ENCODE measurements around the gene TERF2IP. TPM values are rescaled to one million over a fixed set of nuclear protein-coding genes. Genes with fewer than 3 reads are reported as not detected.

The TERF2IP gene
- polyA plus RNA-seq, 3 donors, result 39.7 to 64.1 (median 47.9) TPM

DNA sequence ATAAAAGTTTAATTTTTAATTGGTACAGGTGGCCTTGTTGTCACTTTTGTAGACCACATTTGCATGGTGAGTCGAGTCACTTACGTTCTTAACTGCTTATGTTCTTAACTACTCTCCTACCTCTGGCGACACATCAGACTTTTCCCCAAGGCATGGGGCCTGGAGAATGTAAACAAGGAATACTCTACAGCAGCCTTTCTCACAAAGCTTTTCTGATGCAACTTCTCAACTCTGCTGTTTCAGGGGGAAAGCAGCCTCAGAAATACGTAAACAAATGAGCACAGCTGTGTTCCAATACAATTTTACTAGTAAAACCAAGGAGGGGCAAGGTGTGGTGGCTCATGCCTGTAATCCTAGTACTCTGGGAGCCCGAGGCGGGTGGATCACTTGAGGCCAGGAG lies 7.0 kb upstream of the TERF2IP start:
- no peak overlapping the region for H3K4me3 Mint-ChIP-seq
- Histone ChIP-seq H3K4me3 (replicated peaks in 1 of 3; ENCODE audit: low read depth in 2 of 3, low read length in 3 of 3) (no peak overlapping the region), H3K4me2 (replicated peaks; ENCODE audit: extremely low read depth, low read length, poor library complexity, severe bottlenecking) (no peak overlapping the region), H3K4me1 (ENCODE audit: control insufficient read depth in 1 of 2, insufficient read depth in 2 of 2, low read length in 2 of 2) (no peaks in the 10 kb centered on the region), H3K79me2 (ENCODE audit: insufficient read depth, low read length) (peaks cover 46% of the 10 kb centered on the region), H3K9ac (ENCODE audit: insufficient read depth, low read length, poor library complexity, severe bottlenecking) (no peak overlapping the region), H3K36me3 (replicated peaks in 1 of 2; ENCODE audit: control insufficient read depth in 1 of 2, insufficient read depth in 2 of 2, low read length in 2 of 2) (peaks cover 80 to 100% of the 10 kb centered on the region in 2 donors), H3K9me3 (replicated peaks in 1 of 2; ENCODE audit: control insufficient read depth in 1 of 2, insufficient read depth in 1 of 2, low read length in 2 of 2) (no peaks in the 10 kb centered on the region), H3K27ac (ENCODE audit: low read depth in 1 of 2, low read length in 2 of 2) (no peak overlapping the region), H2AFZ (ENCODE audit: insufficient read depth, low read depth, low read length, poor library complexity, severe bottlenecking) (no peak overlapping the region), H3K27me3 (ENCODE audit: control insufficient read depth in 2 of 2, insufficient read depth in 2 of 2, low read length in 2 of 2) (no peaks in the 10 kb centered on the region), H4K20me1 (ENCODE audit: insufficient read depth, low read length) (peaks cover 52% of the 10 kb centered on the region)
- no peaks in the 10 kb centered on the region for H3K9me3 Mint-ChIP-seq
- H3K4me1 Mint-ChIP-seq, result peaks cover 5% of the 10 kb centered on the region
- H3K27ac Mint-ChIP-seq, result no peak overlapping the region
- TF ChIP-seq CTCF (IDR thresholded peaks at IDR 0.05), result no peak
- 93% methylated on average over 5 of the region's 6 CpGs for WGBS (ENCODE audit: insufficient coverage)
- no peak for DNase-seq
- peaks cover 78 to 97% of the 10 kb centered on the region in 2 donors for H3K36me3 Mint-ChIP-seq
- intact Hi-C loops (cut with micrococcal nuclease), result no loop called here
- H3K27me3 Mint-ChIP-seq (ENCODE audit: low read depth in 3 of 3), result no peaks in the 10 kb centered on the region

DNA sequence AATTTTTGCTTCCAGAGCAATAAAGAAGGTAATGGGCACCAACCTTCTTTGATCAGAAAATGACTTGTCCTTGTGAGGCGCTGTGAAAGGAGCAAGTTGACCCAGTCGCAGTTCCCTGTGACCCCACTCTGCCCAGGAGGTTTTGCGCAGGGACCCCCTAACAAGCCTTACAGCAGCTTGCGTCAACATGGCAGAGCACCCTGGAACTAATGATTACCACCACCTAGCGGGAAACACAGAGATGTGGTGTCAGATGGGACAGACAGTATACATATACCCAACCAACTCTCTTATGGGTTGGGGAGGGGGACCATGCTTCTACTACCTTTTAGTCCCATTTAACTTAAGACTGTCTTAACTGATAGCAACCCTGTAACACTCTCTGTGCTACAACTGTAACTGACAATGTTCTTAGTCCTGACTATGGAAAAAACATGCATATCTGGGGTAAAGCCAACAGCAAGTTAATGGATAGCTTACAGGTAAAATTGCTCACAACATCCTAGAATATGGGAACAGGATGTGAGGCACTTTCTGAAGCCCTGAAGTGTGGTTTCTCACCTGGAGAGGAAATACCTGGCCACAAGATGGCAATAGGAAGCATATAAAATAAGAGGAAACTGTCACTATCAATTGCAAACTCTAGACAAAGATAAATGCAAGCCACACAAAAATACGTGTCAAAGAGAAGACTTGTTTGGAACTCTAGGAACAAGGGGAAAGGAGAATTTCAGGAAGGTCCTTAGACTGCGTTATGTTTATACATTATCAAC lies 3.1 kb upstream of the TERF2IP start:
- H3K36me3 ChIP-seq (replicated peaks in 1 of 2; ENCODE audit: control insufficient read depth in 1 of 2, insufficient read depth in 2 of 2, low read length in 2 of 2), result peaks cover 49 to 63% of the 10 kb centered on the region in 2 donors
- intact Hi-C loops (cut with micrococcal nuclease), result loop anchor here in 1 of 2 donors (5.0 kb wide), 1 partner anchor 182 kb away; the partner anchor contains the start of gene TMEM170A
- 100% methylated on average over 2 of the region's 7 CpGs for WGBS (ENCODE audit: insufficient coverage)
- no peak overlapping the region for H3K4me3 ChIP-seq (replicated peaks in 1 of 3; ENCODE audit: low read depth in 2 of 3, low read length in 3 of 3)
- no peaks in the 10 kb centered on the region for H3K27me3 ChIP-seq (ENCODE audit: control insufficient read depth in 2 of 2, insufficient read depth in 2 of 2, low read length in 2 of 2)
- H3K27ac ChIP-seq (ENCODE audit: low read depth in 1 of 2, low read length in 2 of 2), result no peak overlapping the region
- Mint-ChIP-seq H3K36me3 (peaks cover 49 to 60% of the 10 kb centered on the region in 2 donors), H3K27ac (peak overlapping the region in 1 of 7 donors; percentile 20), H3K4me3 (no peak overlapping the region), H3K4me1 (peaks cover 10% of the 10 kb centered on the region), H3K27me3 (ENCODE audit: low read depth in 3 of 3) (no peaks in the 10 kb centered on the region), H3K9me3 (no peaks in the 10 kb centered on the region)
- H3K4me1 ChIP-seq (ENCODE audit: control insufficient read depth in 1 of 2, insufficient read depth in 2 of 2, low read length in 2 of 2), result peaks cover 10 to 16% of the 10 kb centered on the region in 2 donors
- H3K4me2 ChIP-seq (replicated peaks; ENCODE audit: extremely low read depth, low read length, poor library complexity, severe bottlenecking), result no peak overlapping the region
- TF ChIP-seq CTCF (IDR thresholded peaks at IDR 0.05), result no peak
- H3K9me3 ChIP-seq (replicated peaks in 1 of 2; ENCODE audit: control insufficient read depth in 1 of 2, insufficient read depth in 1 of 2, low read length in 2 of 2), result no peaks in the 10 kb centered on the region
- peaks cover 45% of the 10 kb centered on the region for H4K20me1 ChIP-seq (ENCODE audit: insufficient read depth, low read length)
- no peak overlapping the region for H3K9ac ChIP-seq (ENCODE audit: insufficient read depth, low read length, poor library complexity, severe bottlenecking)
- H2AFZ ChIP-seq (ENCODE audit: insufficient read depth, low read depth, low read length, poor library complexity, severe bottlenecking), result no peak overlapping the region
- DNase-seq, result no peak
- H3K79me2 ChIP-seq (ENCODE audit: insufficient read depth, low read length), result peaks cover 79% of the 10 kb centered on the region
